Ishikawa (cell line): Measurements from ENCODE around the gene ATP11A.

Source experiments
- CEBPB ChIP-seq: IDR thresholded peaks from 2 replicates; pipeline ENCODE4 v1.6.1; 2012
- CREB1 ChIP-seq: IDR thresholded peaks from 2 replicates; pipeline ENCODE4 v1.6.1; 2012; ENCODE audit warnings: low read depth
- EGR1 ChIP-seq: IDR thresholded peaks from 2 replicates; pipeline ENCODE4 v1.6.1; 2012
- EP300 ChIP-seq: IDR thresholded peaks from 2 replicates; pipeline ENCODE4 v1.6.1; 2012; ENCODE audit warnings: borderline replicate concordance
- FOXM1 ChIP-seq: IDR thresholded peaks from 2 replicates; pipeline ENCODE4 v1.6.1; 2012; ENCODE audit warnings: low read depth, borderline replicate concordance
- NFIC ChIP-seq: IDR thresholded peaks from 2 replicates; pipeline ENCODE4 v1.6.1; 2012
- RAD21 ChIP-seq: IDR thresholded peaks from 2 replicates; pipeline ENCODE4 v1.6.1; 2012; ENCODE audit warnings: low read depth
- TAF1 ChIP-seq: IDR thresholded peaks from 2 replicates; pipeline ENCODE4 v1.6.1; 2012; ENCODE audit warnings: low read depth, mild to moderate bottlenecking
- TCF12 ChIP-seq: IDR thresholded peaks from 2 replicates; pipeline ENCODE4 v1.6.1; 2012; ENCODE audit warnings: low read depth
- TEAD4 ChIP-seq: IDR thresholded peaks from 2 replicates; pipeline ENCODE4 v1.6.1; 2012
- YY1 ChIP-seq: IDR thresholded peaks from 2 replicates; pipeline ENCODE4 v1.6.1; 2012; ENCODE audit warnings: low read depth
- ZBTB7A ChIP-seq: IDR thresholded peaks from 2 replicates; pipeline ENCODE4 v1.6.1; 2012; ENCODE audit warnings: low read depth
- TF ChIP-seq, protein P1 (sequence below): IDR thresholded peaks from 2 replicates; pipeline ENCODE4 v1.6.1; 2012
- TF ChIP-seq, protein P2 (sequence below): IDR thresholded peaks from 2 replicates; pipeline ENCODE4 v1.6.1; 2012
- TF ChIP-seq, protein P3 (sequence below): IDR thresholded peaks from 2 replicates; pipeline ENCODE4 v1.6.1; 2012; ENCODE audit warnings: low read depth, mild to moderate bottlenecking

Gene ATP11A

DNA sequence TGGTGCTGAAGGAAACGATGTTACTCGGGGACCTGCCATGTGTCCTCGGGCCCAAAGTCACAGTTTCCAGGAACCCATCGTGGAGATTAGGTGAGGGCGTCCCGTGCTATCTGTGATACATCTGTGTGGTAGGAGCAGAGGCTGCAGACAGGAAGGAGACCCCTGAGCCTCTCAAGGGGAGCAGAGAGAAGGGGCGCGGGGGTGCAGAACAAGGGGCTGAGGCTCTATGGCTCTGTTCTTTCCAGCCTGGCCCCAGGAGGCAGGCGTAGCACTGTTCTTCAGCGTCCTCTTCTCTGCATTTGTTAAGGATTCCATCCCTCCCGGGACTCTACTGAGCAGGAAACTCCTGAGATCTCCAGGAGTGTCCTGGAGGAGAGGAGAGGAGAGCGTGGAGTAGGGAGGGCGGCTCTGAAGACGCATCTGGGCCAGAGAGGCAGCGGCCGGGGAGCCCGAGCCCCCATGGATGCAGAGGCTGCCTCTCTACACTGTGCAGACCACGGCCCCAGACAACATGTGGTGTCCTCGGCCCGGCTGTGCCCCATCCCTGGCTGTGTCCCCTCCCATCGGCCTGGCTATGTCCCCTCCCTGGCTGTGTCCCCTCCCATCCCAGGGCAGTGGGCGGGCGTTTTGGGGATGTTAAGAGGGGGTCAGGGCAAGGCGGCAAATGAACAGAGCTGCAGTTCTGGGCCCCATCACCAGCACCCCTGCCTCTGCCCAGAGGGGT is 118.0 kb downstream of the ATP11A start:
- TF ChIP-seq CEBPB (no peak), TCF12 (no peak), FOXM1 (no peak), RAD21 (no peak), TAF1 (no peak), NFIC (no peak), EP300 (no peak), CREB1 (no peak), EGR1 (no peak)
- TF ChIP-seq, protein P1, sequence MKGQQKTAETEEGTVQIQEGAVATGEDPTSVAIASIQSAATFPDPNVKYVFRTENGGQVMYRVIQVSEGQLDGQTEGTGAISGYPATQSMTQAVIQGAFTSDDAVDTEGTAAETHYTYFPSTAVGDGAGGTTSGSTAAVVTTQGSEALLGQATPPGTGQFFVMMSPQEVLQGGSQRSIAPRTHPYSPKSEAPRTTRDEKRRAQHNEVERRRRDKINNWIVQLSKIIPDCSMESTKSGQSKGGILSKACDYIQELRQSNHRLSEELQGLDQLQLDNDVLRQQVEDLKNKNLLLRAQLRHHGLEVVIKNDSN: no peak
- TF ChIP-seq, protein P2, sequence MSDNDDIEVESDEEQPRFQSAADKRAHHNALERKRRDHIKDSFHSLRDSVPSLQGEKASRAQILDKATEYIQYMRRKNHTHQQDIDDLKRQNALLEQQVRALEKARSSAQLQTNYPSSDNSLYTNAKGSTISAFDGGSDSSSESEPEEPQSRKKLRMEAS: no peak

DNA sequence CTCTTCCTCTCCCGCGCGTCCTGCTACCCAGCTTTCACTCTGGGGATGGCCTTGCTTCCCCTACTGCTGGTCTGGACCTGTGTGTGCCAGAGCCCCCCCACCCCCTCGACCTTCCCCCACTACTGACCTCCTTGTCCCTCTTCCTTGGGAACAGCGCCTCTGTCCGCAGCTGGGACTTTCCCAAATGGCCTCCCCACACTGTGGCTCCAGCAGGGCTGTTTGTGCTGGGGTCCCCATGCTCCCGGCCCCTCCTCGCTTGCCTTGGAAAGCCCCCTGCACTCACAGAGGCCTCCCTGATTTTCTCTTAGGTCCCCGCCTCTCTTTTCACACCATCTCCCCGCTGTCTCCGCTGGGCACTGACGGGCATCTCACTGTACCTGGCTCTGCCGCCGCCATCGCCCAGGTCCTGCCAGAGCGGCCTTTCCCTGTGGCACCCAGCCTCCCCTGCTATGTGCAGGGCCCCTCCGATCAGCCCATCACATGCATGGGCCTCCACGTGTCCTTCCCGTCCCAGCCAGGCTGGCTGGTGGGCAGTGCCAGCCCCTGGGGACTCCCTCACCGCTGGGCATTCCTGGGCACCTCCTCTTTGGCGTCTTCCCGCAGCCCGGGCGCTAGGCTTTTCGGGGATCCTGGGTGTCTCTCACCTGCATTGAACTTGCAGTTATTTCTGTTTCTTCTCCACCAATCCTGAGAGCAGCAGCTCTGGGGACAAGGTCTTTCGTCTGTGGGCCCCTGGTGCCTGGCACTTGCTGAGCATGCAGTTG is 118.7 kb downstream of the ATP11A start:
- TF ChIP-seq TEAD4 (no peak), CEBPB (no peak), TCF12 (no peak), ZBTB7A (no peak), EGR1 (no peak), TAF1 (no peak)
- TF ChIP-seq, protein P2: no peak

DNA sequence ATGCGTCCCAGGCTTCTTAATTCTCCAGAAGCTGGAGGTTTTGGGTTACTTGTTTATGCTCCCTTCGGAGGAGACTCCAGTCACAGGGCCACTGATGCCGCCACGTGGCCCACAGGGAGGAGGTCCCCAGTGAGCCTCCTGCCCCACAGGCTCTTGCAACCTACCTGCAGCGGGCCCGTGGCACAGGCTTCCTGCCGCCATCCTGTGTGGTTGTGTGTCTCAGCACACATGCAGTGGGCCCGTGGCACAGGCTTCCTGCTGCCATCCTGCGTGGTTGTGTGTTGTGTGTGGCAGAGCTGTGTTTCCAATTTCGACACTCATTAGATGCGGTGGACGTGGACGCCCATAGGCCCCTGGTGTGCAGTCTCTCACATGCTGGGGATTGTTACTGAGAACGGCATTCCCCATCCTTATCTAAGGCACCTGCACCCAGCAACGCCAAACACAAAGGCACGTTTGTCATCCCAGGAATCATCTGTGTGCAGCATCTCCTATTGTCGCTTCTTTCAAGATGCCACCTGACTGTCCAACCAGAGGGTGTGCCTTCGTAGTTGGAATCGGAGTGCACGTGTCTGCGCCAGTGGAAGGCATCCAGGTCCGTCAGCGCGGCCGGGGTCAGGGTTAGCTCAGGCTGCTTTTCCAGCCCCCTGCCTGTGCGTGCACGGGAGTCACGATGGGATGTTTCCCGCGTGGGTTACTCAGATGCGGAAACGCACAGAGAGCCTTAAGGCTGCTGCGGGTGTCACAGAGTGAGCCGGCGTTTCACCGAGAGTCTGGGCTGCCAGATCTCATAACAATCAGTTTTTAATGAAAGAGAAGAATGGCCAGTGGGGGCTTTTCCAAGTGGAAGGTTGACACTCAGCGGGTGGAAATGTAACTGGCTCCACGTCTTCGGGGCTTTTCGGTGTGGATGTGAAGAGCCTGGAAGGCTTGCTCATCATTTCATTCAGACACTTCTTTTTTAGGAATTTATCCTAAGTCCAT is 119.8 kb downstream of the ATP11A start:
- TF ChIP-seq CREB1 (no peak), EGR1 (no peak), RAD21 (no peak), FOXM1 (no peak), CEBPB (no peak), NFIC (no peak), TCF12 (no peak), TEAD4 (no peak), EP300 (no peak), YY1 (no peak), TAF1 (no peak)
- TF ChIP-seq, protein P2: no peak
- TF ChIP-seq, protein P1: no peak

DNA sequence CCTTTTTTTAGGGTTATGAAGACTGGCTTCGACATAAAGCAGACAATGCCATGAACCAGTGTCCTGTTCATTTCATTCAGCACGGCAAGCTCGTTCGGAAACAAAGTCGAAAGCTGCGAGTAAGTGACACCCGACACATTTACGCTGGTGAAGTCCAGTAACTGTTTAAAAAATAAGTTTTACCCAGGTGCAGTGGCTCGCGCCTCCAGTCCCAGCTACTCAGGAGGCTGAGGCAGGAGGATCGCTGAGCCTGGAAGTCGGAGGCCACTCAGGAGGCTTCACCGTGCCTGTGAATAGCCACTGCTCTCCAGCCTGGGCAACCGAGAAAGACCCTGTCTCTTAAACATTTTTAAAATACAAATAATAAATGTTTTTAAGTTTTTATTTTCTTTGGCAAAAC is 120.8 kb downstream of the ATP11A start:
- no peak for TF ChIP-seq YY1
- TF ChIP-seq, protein P3, sequence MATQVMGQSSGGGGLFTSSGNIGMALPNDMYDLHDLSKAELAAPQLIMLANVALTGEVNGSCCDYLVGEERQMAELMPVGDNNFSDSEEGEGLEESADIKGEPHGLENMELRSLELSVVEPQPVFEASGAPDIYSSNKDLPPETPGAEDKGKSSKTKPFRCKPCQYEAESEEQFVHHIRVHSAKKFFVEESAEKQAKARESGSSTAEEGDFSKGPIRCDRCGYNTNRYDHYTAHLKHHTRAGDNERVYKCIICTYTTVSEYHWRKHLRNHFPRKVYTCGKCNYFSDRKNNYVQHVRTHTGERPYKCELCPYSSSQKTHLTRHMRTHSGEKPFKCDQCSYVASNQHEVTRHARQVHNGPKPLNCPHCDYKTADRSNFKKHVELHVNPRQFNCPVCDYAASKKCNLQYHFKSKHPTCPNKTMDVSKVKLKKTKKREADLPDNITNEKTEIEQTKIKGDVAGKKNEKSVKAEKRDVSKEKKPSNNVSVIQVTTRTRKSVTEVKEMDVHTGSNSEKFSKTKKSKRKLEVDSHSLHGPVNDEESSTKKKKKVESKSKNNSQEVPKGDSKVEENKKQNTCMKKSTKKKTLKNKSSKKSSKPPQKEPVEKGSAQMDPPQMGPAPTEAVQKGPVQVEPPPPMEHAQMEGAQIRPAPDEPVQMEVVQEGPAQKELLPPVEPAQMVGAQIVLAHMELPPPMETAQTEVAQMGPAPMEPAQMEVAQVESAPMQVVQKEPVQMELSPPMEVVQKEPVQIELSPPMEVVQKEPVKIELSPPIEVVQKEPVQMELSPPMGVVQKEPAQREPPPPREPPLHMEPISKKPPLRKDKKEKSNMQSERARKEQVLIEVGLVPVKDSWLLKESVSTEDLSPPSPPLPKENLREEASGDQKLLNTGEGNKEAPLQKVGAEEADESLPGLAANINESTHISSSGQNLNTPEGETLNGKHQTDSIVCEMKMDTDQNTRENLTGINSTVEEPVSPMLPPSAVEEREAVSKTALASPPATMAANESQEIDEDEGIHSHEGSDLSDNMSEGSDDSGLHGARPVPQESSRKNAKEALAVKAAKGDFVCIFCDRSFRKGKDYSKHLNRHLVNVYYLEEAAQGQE: no peak
- TF ChIP-seq, protein P2: no peak
- no peak for TF ChIP-seq CEBPB
- TF ChIP-seq TCF12: no peak
- TF ChIP-seq ZBTB7A: no peak
- no peak for TF ChIP-seq EGR1
- no peak for TF ChIP-seq TAF1
- no peak for TF ChIP-seq RAD21
- TF ChIP-seq FOXM1: no peak
- no peak for TF ChIP-seq EP300
- TF ChIP-seq CREB1: no peak
- no peak for TF ChIP-seq TEAD4
- TF ChIP-seq, protein P1: no peak
- no peak for TF ChIP-seq NFIC

DNA sequence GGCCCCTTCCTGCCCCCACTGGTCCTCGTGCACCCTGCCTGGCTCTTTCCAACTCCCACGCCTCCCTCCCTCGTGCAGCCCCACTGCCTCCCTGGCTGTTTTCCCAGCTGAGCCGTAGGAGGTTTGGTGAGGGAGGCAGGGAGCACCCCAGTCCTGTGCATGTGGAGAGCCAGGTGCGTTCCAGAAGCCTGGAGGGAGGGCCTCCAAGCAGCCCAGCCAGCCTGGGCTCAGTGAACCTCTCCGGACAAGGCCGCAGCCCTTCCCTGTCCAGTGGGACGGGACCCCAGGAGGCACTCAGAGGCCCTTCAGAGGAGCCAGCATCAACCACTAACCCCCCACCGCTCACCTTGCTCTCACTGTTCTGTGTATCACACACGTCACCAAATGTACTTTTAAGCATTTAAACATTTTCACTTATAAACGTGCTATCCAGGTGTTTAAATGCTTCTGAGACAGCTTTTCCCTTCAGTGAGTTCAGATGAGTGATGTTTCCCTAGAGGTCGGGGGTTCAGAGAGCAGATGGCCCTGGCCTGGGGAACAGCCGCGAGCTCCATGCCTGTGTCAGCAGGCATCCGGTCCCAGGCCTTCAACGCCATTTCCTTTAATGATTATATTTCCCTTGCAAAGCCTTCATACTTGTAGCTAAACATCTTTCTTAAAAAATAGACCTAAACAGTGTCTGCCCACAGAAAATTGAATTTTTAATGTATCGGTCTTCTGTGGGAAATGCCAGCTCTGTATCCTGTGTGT is 122.6 kb downstream of the ATP11A start:
- TF ChIP-seq, protein P2: peak; percentile 51
- TF ChIP-seq TCF12: 0 out of 2 replicates have a peak, but pooled peaks have one; percentile 19
- TF ChIP-seq, protein P3: no peak
- no peak for TF ChIP-seq EP300
- peak; percentile 68; the same call in 1 of the 2 replicates for TF ChIP-seq EGR1
